Sciatic nerve (tissue), 1 donor: ENCODE data around the gene CLECL1. TPM values are rescaled to one million over a fixed set of nuclear protein-coding genes. Genes with fewer than 3 reads are reported as not detected.

Experiments used
- total RNA-seq: library from RNA; stranded (reverse); fragmentation: NEBNext Ultra II Directional; extraction: Animal tissue kit (Norgen Biotek cat#: 25700); gene quantifications from one replicate; pipeline ENCODE4 v1.2.1, GENCODE V29; 2021
- donor health status: DM: no; HTN: no; CAD: no.

The CLECL1 gene
- total RNA-seq, 1 donor from 2014 or later: 1.1 TPM

Other genes with a start within 250 kb of the CLECL1 start
- 1.4 TPM for gene KLRB1, start 125.2 kb downstream of the CLECL1 start, total RNA-seq
- 38.8 TPM for gene CLEC2D, start 63.4 kb downstream of the CLECL1 start, total RNA-seq
- gene CD69, start 27.8 kb upstream of the CLECL1 start, total RNA-seq: 10.9 TPM
- gene KLRF1, start 94.4 kb upstream of the CLECL1 start, total RNA-seq: 1.8 TPM
- 32.6 TPM for gene CLEC2B, start 136.3 kb upstream of the CLECL1 start, total RNA-seq
- not detected for gene KLRF2, start 148.4 kb upstream of the CLECL1 start, total RNA-seq
- not detected for gene CLEC2A, start 199.3 kb upstream of the CLECL1 start, total RNA-seq
- 2.0 TPM for gene CLEC12A, start 238.3 kb upstream of the CLECL1 start, total RNA-seq